Stimulated activated CD4-positive, alpha-beta T cell treated with anti-CD3 and anti-CD28 coated beads, Interleukin-1b, Interleukin-23, amount 100 ng/mL, for 1 hour (primary cell): ENCODE measurements around the gene ETF1.
A peak's percentile ranks its signal among the peaks of the same experiment; 100 is the strongest.

Experiments used
- DNase-seq, 2 donors: peaks; one replicate each; pipeline ENCODE4 v3.0.0-alpha.2; 2020; ENCODE audit warnings: low read depth in 2 of 2

The ETF1 gene

DNA sequence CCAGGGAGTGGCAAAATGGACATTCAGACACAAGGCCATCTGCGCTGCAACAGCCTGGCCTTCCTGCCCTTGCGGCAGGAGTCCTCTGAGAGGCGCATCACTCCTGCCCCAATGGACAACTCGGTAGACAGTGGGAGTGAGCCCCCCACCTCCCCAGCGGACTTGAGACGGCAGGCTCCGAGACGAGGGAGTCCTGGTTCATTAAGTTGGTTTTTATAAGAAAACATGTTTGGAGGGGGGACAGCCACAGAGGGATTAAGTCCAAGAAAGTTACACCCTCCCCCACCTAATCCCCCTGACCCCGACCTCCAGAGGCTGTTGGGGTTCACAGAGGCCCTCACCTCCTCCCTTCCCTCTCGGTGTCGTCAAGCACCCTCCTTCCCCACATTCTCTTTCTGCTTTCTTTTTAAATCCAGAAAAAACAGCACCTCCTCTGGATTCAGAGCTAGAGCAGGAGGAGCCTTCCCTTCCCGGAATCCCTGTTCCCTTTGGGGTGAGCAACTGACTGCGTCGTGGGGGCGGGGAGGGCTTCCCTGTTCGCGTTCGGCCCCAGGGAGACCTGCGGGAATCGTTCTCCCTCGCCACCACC, 79.5 kb downstream of the ETF1 start:
- no peak for DNase-seq

GRCh38 chr5:138461343-138462125, 81.5 kb downstream of the ETF1 start:
- no peak for DNase-seq

DNA sequence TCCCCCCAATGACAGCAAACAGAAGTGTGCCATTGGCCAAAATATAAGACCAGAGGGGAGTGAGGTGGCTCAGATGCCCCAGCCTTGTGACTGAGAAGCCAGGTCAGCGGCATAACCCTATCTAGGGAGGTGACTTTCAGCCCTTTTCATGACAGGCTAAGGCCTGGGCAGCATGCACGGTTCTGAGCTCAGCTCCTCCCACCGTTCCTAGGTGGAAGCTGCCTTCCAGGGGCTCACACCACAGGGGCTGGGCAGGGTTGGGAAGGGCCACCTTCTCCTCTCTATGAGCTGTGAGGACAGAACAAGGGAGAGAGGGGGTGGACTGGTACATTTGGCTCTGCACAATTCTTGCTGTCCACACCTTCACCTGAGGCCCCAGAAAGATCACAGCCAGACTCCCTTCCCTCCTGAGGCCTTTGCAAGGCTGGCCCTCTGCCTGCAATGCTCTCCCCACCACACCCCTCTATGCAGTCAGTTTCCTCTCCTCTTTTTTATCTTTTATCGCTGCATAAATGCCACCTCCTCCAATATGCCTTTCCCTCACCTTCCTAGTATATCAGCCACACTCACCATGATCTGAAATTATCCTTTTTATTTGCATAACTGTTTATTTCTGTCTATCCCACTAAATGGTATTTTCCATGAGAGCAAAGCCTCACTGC, 82.9 kb downstream of the ETF1 start:
- no peak for DNase-seq

DNA sequence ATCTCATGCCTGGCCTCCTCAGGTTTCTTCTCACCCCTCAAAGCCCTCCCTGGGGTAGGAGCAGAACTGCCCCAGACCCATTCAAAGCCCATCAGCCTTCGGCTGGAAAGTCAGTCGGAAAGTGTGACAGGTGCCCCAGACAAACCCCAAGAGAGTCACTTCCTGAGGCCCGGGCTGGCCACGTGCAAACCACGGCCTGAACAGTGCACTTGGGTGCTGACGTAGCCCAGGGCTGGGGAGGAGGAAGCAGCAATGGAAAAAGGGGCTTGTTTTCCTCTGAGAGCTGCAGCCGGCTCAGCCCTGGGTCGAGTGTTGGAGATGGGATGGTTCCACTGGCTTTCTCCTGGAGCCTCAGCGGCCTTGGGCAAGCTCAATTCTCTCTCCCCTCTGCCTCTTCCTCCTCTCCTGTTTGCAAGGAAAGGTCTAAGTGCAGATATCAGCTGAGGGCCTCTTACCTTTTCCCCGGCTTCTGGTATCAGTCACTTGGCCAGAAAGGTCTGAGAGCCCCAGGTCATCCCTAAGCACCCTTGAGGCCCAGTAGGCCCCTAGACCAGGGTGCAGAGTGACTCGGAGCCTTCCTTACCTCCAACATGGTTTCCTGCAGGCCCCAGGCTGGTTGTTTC, 83.6 kb downstream of the ETF1 start:
- peak; percentile 54 to 76 for DNase-seq

DNA sequence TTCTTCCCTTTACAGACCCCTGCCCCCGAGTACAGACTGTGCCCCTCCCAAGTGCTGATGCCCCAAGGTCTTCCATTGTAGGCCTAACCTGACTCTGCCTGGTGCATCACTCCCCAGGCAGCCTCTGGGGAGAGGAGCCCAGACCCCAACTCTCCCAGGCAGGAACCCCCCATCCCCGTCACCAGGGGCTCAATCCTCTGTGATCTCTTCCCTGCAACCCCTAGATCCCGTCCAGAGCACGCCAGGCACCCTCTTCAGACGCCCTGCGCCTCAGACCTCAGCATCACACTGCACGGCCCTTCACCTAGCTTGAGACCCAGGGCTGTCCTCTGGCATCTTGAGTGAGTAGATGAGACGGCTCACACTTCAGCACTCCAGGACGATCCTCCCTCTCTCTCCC, 84.2 kb downstream of the ETF1 start:
- no peak for DNase-seq

DNA sequence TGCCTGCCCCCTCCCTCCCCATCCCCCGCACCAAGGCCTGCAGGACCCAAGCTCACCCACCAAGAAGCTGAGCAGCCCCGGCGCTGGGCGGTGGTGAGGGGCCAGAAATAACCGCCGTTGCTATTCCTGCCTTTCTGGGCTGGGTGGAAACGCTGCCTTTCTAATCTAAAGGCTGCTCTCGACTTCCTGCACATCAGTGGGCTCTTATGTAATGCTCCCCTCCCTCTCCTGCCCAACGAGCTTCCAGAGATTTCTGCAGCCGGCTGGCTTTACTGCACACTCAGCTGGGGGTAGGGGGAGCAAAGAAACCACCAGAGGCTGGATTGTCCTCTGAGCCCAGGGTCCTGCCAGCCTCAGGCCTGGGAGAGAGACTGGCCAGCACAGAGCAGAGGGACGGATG, 84.7 kb downstream of the ETF1 start:
- DNase-seq, result no peak

DNA sequence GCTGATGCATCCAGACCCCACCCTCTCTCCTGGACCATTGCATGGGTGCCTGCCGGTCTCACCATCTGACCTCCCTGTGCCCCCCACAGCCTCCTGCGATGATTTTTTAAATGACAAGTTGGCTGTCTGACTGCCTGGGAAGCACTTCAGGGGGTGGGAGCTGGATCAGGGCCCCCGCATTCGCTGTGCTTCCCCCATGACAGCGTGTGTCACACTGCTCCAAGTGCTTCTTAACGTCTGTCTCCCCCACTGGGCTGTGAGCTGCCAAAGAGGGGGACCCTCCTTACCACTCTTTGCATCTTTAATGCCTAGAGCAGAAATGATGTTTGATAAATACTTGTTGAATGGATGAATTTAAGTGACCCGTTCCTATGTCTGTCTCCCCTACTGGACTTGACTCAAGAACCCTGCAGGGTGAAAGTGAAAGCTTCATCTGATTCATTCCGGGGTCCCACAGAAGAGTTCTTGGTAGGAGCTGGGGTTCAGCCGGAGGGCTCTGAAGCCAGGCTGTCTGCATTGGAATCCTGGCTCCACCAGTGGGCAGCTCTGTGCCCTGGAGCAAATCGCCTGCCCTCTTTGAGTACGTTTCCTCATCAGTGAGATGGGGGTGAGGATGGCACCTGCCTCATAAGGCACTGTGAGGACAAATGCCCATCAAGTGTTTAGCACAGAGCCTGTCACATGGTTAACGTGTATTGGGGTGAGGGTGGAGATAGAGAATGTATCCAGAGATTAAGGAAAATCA, 85.3 kb downstream of the ETF1 start:
- no peak for DNase-seq
